KMS-11 (cell line): Measurements from ENCODE around the gene DNMT1.

Experiments used
- H2AFZ ChIP-seq: fragments of 200-600 bp; sonication (generic); 2 replicates; pipeline ENCODE4 v1.6.1; 2016; ENCODE audit warnings: antibody characterized with exemption, mixed run types, low read depth
- H3K27ac ChIP-seq: fragments of 200-600 bp; sonication (generic); 2 replicates; pipeline ENCODE4 v1.6.1; 2016; ENCODE audit warnings: mild to moderate bottlenecking, mixed run types
- H3K27me3 ChIP-seq: fragments of 200-600 bp; sonication (generic); 2 replicates; pipeline ENCODE4 v1.6.1; 2017; ENCODE audit warnings: mild to moderate bottlenecking, low read depth, mixed run types, moderate library complexity; ENCODE audit not compliant: insufficient read depth
- H3K36me3 ChIP-seq: fragments of 200-600 bp; sonication (generic); 2 replicates; pipeline ENCODE4 v1.6.1; 2017; ENCODE audit warnings: mild to moderate bottlenecking, mixed run types; ENCODE audit not compliant: insufficient read depth
- H3K4me1 ChIP-seq: fragments of 200-600 bp; sonication (generic); 2 replicates; pipeline ENCODE4 v1.6.1; 2016; ENCODE audit warnings: mild to moderate bottlenecking, low read depth, mixed run types; ENCODE audit not compliant: poor library complexity, severe bottlenecking
- H3K4me2 ChIP-seq: fragments of 200-600 bp; sonication (generic); 2 replicates; pipeline ENCODE4 v1.7.0; 2016; ENCODE audit warnings: mild to moderate bottlenecking, mixed run types
- H3K4me3 ChIP-seq: fragments of 200-600 bp; sonication (generic); IDR thresholded peaks from 2 replicates; pipeline ENCODE4 v1.6.1; 2017; ENCODE audit warnings: low read depth, low read length, mixed read lengths; ENCODE audit not compliant: insufficient read depth
- H3K79me2 ChIP-seq: fragments of 200-600 bp; sonication (generic); 2 replicates; pipeline ENCODE4 v1.6.1; 2016; ENCODE audit warnings: low read depth, mixed run types; ENCODE audit not compliant: insufficient read depth
- H3K9ac ChIP-seq: fragments of 200-600 bp; sonication (generic); 2 replicates; pipeline ENCODE4 v1.6.1; 2016; ENCODE audit warnings: mild to moderate bottlenecking, mixed run types
- H4K20me1 ChIP-seq: fragments of 200-600 bp; sonication (generic); 2 replicates; pipeline ENCODE4 v1.6.1; 2016; ENCODE audit warnings: mild to moderate bottlenecking, mixed run types; ENCODE audit not compliant: insufficient read depth
- CTCF ChIP-seq: fragments of 200-600 bp; sonication (generic); conservative IDR thresholded peaks from 2 replicates; pipeline ENCODE4 v1.6.1; 2017; ENCODE audit warnings: low read depth, mild to moderate bottlenecking, antibody characterized with exemption, low read length, moderate library complexity, mixed read lengths

DNMT1 gene

DNA sequence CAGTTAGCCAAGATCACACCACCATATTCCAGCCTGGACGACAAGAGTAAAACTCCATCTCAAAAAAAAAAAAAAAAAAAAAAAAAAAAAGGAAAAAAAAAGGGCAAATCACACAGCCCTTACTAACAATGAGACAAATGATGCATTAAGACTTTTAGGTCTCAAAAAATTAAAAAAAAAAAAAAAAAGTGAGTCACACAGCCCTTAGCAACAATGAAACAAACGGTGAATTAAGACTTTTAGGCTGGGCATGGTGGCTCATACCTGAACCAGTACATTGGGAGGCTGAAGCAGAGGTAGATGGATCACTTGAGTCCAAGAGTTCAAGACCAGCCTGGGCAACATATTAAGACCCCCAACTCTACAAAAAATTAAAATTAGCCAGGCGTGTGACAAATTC lies 42.7 kb downstream of the DNMT1 start:
- Histone ChIP-seq H3K79me2 (no peaks in the 10 kb centered on the region), H3K36me3 (peaks cover 17% of the 10 kb centered on the region; the same call in 1 of the 2 replicates), H2AFZ (no peak overlapping the region), H3K9ac (no peak overlapping the region), H4K20me1 (no peaks in the 10 kb centered on the region), H3K27me3 (no peaks in the 10 kb centered on the region), H3K4me1 (no peaks in the 10 kb centered on the region), H3K4me2 (no peak overlapping the region), H3K4me3 (no peak overlapping the region), H3K27ac (no peak overlapping the region)
- no peak for TF ChIP-seq CTCF

DNA sequence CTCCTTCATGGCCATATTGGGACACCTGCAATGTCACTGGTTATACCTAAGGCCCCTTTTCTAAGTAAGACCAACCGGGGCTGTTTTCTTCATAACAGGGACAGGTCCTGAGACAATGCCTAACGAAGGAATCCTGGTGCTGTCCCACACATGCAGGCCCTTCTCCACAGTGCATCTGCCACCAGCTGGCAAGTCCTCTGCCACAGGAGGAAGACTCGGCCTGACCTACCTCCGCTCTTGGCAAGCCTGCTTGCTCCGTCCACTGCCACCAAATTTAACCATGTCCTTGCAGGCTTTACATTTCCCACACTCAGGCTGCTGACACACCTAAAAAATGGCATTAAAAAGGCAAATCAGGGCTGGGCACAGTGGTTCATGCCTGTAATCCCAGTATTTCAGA lies 43.2 kb downstream of the DNMT1 start:
- peaks cover 21% of the 10 kb centered on the region; the same call in 1 of the 2 replicates for H3K36me3 ChIP-seq

DNA sequence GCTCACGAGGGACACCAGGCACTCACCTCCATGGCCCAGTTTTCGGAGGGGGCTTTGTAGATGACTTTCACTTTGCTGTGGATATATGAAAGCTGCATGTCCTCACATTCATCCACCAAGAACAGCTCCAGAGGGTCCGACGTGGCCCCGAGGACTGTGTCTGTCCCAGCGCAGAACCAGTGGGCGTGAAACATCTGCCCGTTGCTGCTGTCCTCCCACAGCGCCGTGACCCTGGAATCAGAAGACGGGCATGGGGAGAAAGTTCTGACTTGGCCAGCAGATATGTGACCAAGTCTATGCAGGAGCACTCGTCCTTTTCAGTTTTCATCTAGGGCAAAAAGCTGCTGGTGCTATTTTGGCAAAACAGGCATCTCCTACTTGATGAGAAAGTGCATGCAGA lies 45.3 kb downstream of the DNMT1 start:
- TF ChIP-seq CTCF = no peak
- no peak overlapping the region for H2AFZ ChIP-seq
- no peaks in the 10 kb centered on the region for H3K79me2 ChIP-seq
- no peaks in the 10 kb centered on the region for H3K4me1 ChIP-seq
- H3K36me3 ChIP-seq = peaks cover 17% of the 10 kb centered on the region; the same call in 1 of the 2 replicates
- no peak overlapping the region for H3K4me2 ChIP-seq
- no peaks in the 10 kb centered on the region for H3K27me3 ChIP-seq
- no peak overlapping the region for H3K9ac ChIP-seq
- H4K20me1 ChIP-seq = no peaks in the 10 kb centered on the region
- H3K27ac ChIP-seq = no peak overlapping the region
- no peak overlapping the region for H3K4me3 ChIP-seq

More for the DNA sequence above, 43.2 kb downstream of the DNMT1 start:
- H3K4me3 ChIP-seq = no peak overlapping the region
- no peak for TF ChIP-seq CTCF
- no peaks in the 10 kb centered on the region for H4K20me1 ChIP-seq
- no peak overlapping the region for H3K9ac ChIP-seq
- H2AFZ ChIP-seq = no peak overlapping the region
- no peaks in the 10 kb centered on the region for H3K79me2 ChIP-seq
- H3K4me1 ChIP-seq = no peaks in the 10 kb centered on the region
- H3K4me2 ChIP-seq = no peak overlapping the region
- H3K27ac ChIP-seq = no peak overlapping the region
- H3K27me3 ChIP-seq = no peaks in the 10 kb centered on the region

GRCh38 chr19:10146142-10146541 lies 48.6 kb downstream of the DNMT1 start:
- no peaks in the 10 kb centered on the region for H3K79me2 ChIP-seq
- TF ChIP-seq CTCF = no peak
- no peak overlapping the region for H3K4me2 ChIP-seq

More at GRCh38 chr19:10146142-10146541, 48.6 kb downstream of the DNMT1 start:
- H2AFZ ChIP-seq = no peak overlapping the region
- no peak overlapping the region for H3K27ac ChIP-seq
- H3K4me3 ChIP-seq = no peak overlapping the region
- peaks cover 24% of the 10 kb centered on the region; the same call in 1 of the 2 replicates for H3K36me3 ChIP-seq
- H3K4me1 ChIP-seq = no peaks in the 10 kb centered on the region
- no peaks in the 10 kb centered on the region for H4K20me1 ChIP-seq
- no peaks in the 10 kb centered on the region for H3K27me3 ChIP-seq
- H3K9ac ChIP-seq = no peak overlapping the region
